ENCODE measurements around the gene SOX1. TPM values are rescaled to one million over a fixed set of nuclear protein-coding genes. Genes with fewer than 3 reads are reported as not detected.

Gene SOX1
- total RNA-seq, 1 experiment from 2014 or later = 0.15 TPM

DNA sequence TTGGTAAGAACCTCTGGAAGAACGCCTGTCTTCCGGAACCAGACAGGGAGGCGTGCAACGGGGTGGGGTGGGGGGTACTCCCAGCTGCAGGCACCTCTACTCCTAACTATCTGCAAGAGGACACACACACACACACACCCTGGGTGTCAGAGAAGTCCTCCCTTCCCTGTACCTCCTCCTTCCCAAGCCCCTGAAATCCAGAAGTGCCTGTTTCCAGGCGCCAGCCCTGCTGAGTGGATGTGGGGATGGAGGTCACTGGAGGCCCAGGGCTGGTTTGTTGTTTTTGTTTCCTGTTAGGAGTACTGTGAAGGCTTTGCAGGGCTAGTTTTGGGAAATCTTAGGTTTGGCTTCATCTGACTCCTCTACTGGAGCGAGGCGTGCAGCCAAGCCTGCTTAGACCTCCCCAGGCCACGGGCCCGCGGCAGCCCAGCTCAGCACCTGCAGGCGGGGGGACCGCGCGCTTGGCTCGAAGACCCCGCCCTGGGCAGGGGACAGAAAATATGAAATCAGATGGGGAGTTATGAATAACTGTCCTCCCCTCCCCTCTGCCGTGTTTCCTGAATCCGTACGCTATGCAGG, 36.4 kb downstream of the SOX1 start (continued):
- TF ChIP-seq, protein P1, sequence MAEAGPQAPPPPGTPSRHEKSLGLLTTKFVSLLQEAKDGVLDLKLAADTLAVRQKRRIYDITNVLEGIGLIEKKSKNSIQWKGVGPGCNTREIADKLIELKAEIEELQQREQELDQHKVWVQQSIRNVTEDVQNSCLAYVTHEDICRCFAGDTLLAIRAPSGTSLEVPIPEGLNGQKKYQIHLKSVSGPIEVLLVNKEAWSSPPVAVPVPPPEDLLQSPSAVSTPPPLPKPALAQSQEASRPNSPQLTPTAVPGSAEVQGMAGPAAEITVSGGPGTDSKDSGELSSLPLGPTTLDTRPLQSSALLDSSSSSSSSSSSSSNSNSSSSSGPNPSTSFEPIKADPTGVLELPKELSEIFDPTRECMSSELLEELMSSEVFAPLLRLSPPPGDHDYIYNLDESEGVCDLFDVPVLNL (CRISPR knock-in tag; IDR thresholded peaks at IDR 0.05; ENCODE audit: borderline replicate concordance, low read depth) = no peak
- no peak for TF ChIP-seq NR2C2 (CRISPR knock-in tag; IDR thresholded peaks at IDR 0.05)
- no peak for TF ChIP-seq MYBL2 (CRISPR knock-in tag; IDR thresholded peaks at IDR 0.05)
- TF ChIP-seq PRRX2 (CRISPR knock-in tag; IDR thresholded peaks at IDR 0.05) = no peak
- TF ChIP-seq JUN (CRISPR knock-in tag; IDR thresholded peaks at IDR 0.05) = no peak
- TF ChIP-seq, protein P2, sequence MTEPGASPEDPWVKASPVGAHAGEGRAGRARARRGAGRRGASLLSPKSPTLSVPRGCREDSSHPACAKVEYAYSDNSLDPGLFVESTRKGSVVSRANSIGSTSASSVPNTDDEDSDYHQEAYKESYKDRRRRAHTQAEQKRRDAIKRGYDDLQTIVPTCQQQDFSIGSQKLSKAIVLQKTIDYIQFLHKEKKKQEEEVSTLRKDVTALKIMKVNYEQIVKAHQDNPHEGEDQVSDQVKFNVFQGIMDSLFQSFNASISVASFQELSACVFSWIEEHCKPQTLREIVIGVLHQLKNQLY (CRISPR knock-in tag; IDR thresholded peaks at IDR 0.05) = no peak
- no peak for TF ChIP-seq GTF2I (CRISPR knock-in tag; conservative IDR thresholded peaks at IDR 0.05)
- no peak for TF ChIP-seq ATF1 (CRISPR knock-in tag; IDR thresholded peaks at IDR 0.05)
- TF ChIP-seq, protein P3, sequence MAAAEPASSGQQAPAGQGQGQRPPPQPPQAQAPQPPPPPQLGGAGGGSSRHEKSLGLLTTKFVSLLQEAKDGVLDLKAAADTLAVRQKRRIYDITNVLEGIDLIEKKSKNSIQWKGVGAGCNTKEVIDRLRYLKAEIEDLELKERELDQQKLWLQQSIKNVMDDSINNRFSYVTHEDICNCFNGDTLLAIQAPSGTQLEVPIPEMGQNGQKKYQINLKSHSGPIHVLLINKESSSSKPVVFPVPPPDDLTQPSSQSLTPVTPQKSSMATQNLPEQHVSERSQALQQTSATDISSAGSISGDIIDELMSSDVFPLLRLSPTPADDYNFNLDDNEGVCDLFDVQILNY (CRISPR knock-in tag; IDR thresholded peaks at IDR 0.05) = no peak

DNA sequence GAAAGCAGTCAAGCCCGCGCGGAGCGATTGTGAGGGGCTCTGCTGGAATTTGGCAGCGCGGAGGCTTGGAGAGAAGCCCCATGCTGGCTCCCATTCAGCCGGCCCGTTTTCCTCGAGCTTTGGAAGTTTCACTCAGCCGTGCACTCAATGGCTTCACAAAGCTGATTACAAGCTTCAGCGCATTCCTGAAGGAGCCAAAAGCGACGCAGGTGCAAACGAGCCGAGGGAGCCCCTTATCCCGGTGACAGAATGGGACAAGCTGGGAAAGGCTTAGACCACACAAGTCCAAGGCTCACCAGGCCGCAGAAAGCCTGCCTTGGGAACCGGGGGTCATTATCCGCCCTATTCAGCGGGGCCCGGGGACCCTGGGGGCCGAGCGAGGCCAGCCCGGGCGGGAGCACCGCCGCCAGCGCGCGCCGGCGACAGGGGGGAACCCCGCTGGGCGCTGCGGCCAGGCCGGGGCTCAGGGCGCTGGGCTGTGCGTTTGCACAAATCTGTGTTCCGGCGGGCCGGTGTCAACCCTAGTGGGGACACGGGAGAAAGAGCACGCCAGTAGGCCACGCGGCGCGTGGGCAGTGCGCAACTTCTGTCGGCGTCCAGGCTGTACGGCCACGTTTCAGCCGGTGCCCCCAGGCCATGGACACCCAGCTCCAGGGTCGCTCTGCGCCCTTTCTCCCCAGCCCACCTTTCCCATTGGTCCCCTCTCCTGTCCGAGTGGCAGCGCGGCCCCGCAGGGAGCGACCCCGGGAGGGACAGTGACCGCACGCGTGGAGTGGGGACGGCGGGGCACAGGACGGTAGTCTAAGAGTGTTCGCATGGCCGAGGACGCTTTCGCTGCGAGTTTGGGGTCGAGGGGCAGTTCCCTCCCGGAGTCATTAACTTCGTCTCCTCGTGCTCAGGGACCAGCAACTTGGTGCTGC, 37.3 kb downstream of the SOX1 start:
- H3K4me1 Mint-ChIP-seq = peaks cover 50% of the 10 kb centered on the region
- ATAC-seq = peak; percentile 25
- TF ChIP-seq FOXP1 (CRISPR knock-in tag; IDR thresholded peaks at IDR 0.05; ENCODE audit: borderline replicate concordance) (peak; percentile 58; the same call in 1 of the 2 replicates), ESRRA (CRISPR knock-in tag; IDR thresholded peaks at IDR 0.05; ENCODE audit: borderline replicate concordance) (no peak), ZNF423 (CRISPR knock-in tag; IDR thresholded peaks at IDR 0.05) (peak; percentile 28; the same call in 1 of the 2 replicates), CREB1 (CRISPR knock-in tag; IDR thresholded peaks at IDR 0.05) (no peak), JAZF1 (CRISPR knock-in tag; IDR thresholded peaks at IDR 0.05) (no peak), CBFB (CRISPR knock-in tag; IDR thresholded peaks at IDR 0.05; ENCODE audit: low read depth) (no peak), TEAD1 (CRISPR knock-in tag; IDR thresholded peaks at IDR 0.05) (peak; percentile 37; the same call in 1 of the 2 replicates), SP1 (CRISPR knock-in tag; conservative IDR thresholded peaks at IDR 0.05) (peak; percentile 51; the same call in 1 of the 2 replicates), TCF7 (CRISPR knock-in tag; IDR thresholded peaks at IDR 0.05; ENCODE audit: low read depth) (peak; percentile 38; the same call in 1 of the 2 replicates)
- TF ChIP-seq, protein P4, sequence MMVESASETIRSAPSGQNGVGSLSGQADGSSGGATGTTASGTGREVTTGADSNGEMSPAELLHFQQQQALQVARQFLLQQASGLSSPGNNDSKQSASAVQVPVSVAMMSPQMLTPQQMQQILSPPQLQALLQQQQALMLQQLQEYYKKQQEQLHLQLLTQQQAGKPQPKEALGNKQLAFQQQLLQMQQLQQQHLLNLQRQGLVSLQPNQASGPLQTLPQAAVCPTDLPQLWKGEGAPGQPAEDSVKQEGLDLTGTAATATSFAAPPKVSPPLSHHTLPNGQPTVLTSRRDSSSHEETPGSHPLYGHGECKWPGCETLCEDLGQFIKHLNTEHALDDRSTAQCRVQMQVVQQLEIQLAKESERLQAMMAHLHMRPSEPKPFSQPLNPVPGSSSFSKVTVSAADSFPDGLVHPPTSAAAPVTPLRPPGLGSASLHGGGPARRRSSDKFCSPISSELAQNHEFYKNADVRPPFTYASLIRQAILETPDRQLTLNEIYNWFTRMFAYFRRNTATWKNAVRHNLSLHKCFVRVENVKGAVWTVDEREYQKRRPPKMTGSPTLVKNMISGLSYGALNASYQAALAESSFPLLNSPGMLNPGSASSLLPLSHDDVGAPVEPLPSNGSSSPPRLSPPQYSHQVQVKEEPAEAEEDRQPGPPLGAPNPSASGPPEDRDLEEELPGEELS (CRISPR knock-in tag; IDR thresholded peaks at IDR 0.05) = 0 out of 2 replicates have a peak, but pooled peaks have one; percentile 49
- TF ChIP-seq, protein P5, sequence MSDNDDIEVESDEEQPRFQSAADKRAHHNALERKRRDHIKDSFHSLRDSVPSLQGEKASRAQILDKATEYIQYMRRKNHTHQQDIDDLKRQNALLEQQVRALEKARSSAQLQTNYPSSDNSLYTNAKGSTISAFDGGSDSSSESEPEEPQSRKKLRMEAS (CRISPR knock-in tag; IDR thresholded peaks at IDR 0.05) = peak; percentile 71
- TF ChIP-seq, protein P6, sequence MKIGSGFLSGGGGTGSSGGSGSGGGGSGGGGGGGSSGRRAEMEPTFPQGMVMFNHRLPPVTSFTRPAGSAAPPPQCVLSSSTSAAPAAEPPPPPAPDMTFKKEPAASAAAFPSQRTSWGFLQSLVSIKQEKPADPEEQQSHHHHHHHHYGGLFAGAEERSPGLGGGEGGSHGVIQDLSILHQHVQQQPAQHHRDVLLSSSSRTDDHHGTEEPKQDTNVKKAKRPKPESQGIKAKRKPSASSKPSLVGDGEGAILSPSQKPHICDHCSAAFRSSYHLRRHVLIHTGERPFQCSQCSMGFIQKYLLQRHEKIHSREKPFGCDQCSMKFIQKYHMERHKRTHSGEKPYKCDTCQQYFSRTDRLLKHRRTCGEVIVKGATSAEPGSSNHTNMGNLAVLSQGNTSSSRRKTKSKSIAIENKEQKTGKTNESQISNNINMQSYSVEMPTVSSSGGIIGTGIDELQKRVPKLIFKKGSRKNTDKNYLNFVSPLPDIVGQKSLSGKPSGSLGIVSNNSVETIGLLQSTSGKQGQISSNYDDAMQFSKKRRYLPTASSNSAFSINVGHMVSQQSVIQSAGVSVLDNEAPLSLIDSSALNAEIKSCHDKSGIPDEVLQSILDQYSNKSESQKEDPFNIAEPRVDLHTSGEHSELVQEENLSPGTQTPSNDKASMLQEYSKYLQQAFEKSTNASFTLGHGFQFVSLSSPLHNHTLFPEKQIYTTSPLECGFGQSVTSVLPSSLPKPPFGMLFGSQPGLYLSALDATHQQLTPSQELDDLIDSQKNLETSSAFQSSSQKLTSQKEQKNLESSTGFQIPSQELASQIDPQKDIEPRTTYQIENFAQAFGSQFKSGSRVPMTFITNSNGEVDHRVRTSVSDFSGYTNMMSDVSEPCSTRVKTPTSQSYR (CRISPR knock-in tag; IDR thresholded peaks at IDR 0.05) = no peak
- TF ChIP-seq, protein P7, sequence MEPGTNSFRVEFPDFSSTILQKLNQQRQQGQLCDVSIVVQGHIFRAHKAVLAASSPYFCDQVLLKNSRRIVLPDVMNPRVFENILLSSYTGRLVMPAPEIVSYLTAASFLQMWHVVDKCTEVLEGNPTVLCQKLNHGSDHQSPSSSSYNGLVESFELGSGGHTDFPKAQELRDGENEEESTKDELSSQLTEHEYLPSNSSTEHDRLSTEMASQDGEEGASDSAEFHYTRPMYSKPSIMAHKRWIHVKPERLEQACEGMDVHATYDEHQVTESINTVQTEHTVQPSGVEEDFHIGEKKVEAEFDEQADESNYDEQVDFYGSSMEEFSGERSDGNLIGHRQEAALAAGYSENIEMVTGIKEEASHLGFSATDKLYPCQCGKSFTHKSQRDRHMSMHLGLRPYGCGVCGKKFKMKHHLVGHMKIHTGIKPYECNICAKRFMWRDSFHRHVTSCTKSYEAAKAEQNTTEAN (CRISPR knock-in tag; IDR thresholded peaks at IDR 0.05) = 0 out of 2 replicates have a peak, but pooled peaks have one; percentile 45

More for the DNA sequence above, 37.3 kb downstream of the SOX1 start:
- Mint-ChIP-seq H3K27me3 (ENCODE audit: low read depth) (peaks cover 88% of the 10 kb centered on the region), H3K36me3 (no peaks in the 10 kb centered on the region), H3K9me3 (no peaks in the 10 kb centered on the region), H3K4me3 (peak overlapping the region; percentile 73), H3K27ac (no peak overlapping the region)
- DNase-seq (ENCODE audit: low spot score) = peak; percentile 66
- CTCF ChIA-PET = interaction anchor here (0.8 to 3.7 kb wide), 2 partner anchors 339 to 600 kb away, joined by 5 to 26 read pairs; no protein-coding TSS in a partner anchor
- POLR2A ChIA-PET = no interaction called here
